Pulmonary artery endothelial cell (primary cell): ENCODE data around the gene CDC42BPA. TPM values are rescaled to one million over a fixed set of nuclear protein-coding genes. Genes with fewer than 3 reads are reported as not detected.
"Not testable (repeated sequence)": the region's sequence is repeated elsewhere in the genome, so short reads cannot be mapped to it uniquely, and the experiment has no call there.

Experiments used
- DNase-seq: peaks from one replicate; pipeline ENCODE4 v3.0.0-alpha.2; 2011; ENCODE audit warnings: low read depth, low spot score
- total RNA-seq: library from RNA; depleted of rRNA; stranded (reverse); fragments of >200 nt; gene quantifications from 2 replicates; pipeline ENCODE4 v1.2.3, GENCODE V29; 2014

CDC42BPA gene
- total RNA-seq, 1 donor from 2014 or later: 67.7 TPM

GRCh38 chr1:227308367-227309336, 9.6 kb downstream of the CDC42BPA start:
- DNase-seq: no peak

GRCh38 chr1:227306689-227307088, 11.6 kb downstream of the CDC42BPA start:
- DNase-seq: no peak

- DNase-seq: no peak
Observed at GRCh38 chr1:227305894-227306626, 12.2 kb downstream of the CDC42BPA start.

GRCh38 chr1:227304665-227305064, 13.6 kb downstream of the CDC42BPA start:
- DNase-seq: no peak

- DNase-seq: no peak
Observed at GRCh38 chr1:227303662-227304061, 14.6 kb downstream of the CDC42BPA start.

- no peak for DNase-seq
Observed at GRCh38 chr1:227300682-227301081, 17.6 kb downstream of the CDC42BPA start.

- no peak for DNase-seq
Observed at GRCh38 chr1:227299688-227300087, 18.6 kb downstream of the CDC42BPA start.

- DNase-seq: no peak
Observed at GRCh38 chr1:227299241-227299627, 19.1 kb downstream of the CDC42BPA start.

- no peak for DNase-seq
Observed at GRCh38 chr1:227298512-227299240, 19.6 kb downstream of the CDC42BPA start.

- DNase-seq: no peak
Observed at GRCh38 chr1:227297073-227297793, 21.1 kb downstream of the CDC42BPA start.

GRCh38 chr1:227295609-227296008, 22.7 kb downstream of the CDC42BPA start:
- no peak for DNase-seq

GRCh38 chr1:227285745-227286144, 32.5 kb downstream of the CDC42BPA start:
- DNase-seq: no peak

- no peak for DNase-seq
Observed at GRCh38 chr1:227281371-227281770, 36.9 kb downstream of the CDC42BPA start.

GRCh38 chr1:227280836-227281235, 37.5 kb downstream of the CDC42BPA start:
- DNase-seq: no peak

- not testable (repeated sequence) for DNase-seq
Observed at GRCh38 chr1:227276156-227276693, 42.1 kb downstream of the CDC42BPA start.

- DNase-seq: no peak
Observed at GRCh38 chr1:227273557-227273956, 44.7 kb downstream of the CDC42BPA start.

GRCh38 chr1:227272428-227272827, 45.9 kb downstream of the CDC42BPA start:
- DNase-seq: no peak

- no peak for DNase-seq
Observed at GRCh38 chr1:227270554-227270953, 47.7 kb downstream of the CDC42BPA start.

- DNase-seq: no peak
Observed at GRCh38 chr1:227268943-227269342, 49.3 kb downstream of the CDC42BPA start.

- no peak for DNase-seq
Observed at GRCh38 chr1:227265891-227266290, 52.4 kb downstream of the CDC42BPA start.

GRCh38 chr1:227263869-227264268, 54.4 kb downstream of the CDC42BPA start:
- no peak for DNase-seq
